H1 (cell line): ENCODE results near the gene ZNF831. TPM values are rescaled to one million over a fixed set of nuclear protein-coding genes. Genes with fewer than 3 reads are reported as not detected.

Experiments
- CTCF ChIA-PET: fragments of 300-600 bp; sonication (Branson Sonifier 250); formaldehyde crosslinking; loops from one replicate; lab custom pipeline; 2021; ENCODE audit not compliant: partially characterized antibody; lab: Charles Lee
- POLR2A ChIA-PET: fragments of 300-600 bp; sonication (Branson Sonifier 250); formaldehyde crosslinking; loops from one replicate; lab custom pipeline; 2021; ENCODE audit warnings: inconsistent platforms; ENCODE audit not compliant: partially characterized antibody; lab: Charles Lee
- DNase-seq, 2 experiments: peaks; one replicate each; pipeline versions ENCODE4 v3.0.0 to v3.0.0-alpha.2; 2010 to 2022; ENCODE audit warnings: low spot score in 2 of 2, low read depth in 1 of 2, mixed read lengths in 1 of 2
- FAIRE-seq: peaks from 2 replicates; lab custom pipeline; 2011; peaks lifted over from hg19 to GRCh38; lab: Jason Lieb, UNC
- H2AFZ ChIP-seq: 2 replicates; pipeline ENCODE4 v1.8.1; 2012; ENCODE audit warnings: low read length, inconsistent platforms
- H2AK5ac ChIP-seq: 2 replicates; pipeline ENCODE4 v1.6.1; 2013; ENCODE audit warnings: low read depth, low read length
- H2BK120ac ChIP-seq: replicated peaks from 2 replicates; pipeline ENCODE3; 2013; ENCODE audit warnings: low read depth, low read length, inconsistent platforms
- H2BK12ac ChIP-seq: 2 replicates; pipeline ENCODE4 v1.6.1; 2013; ENCODE audit warnings: low read depth, low read length
- H2BK15ac ChIP-seq: 2 replicates; pipeline ENCODE4 v1.6.1; 2013; ENCODE audit warnings: low read length
- H2BK20ac ChIP-seq: 2 replicates; pipeline ENCODE4 v1.6.1; 2013; ENCODE audit warnings: low read length
- H2BK5ac ChIP-seq: 2 replicates; pipeline ENCODE4 v1.6.1; 2013; ENCODE audit warnings: low read depth, low read length
- H3K14ac ChIP-seq: 2 replicates; pipeline ENCODE4 v1.6.1; 2013; ENCODE audit warnings: inconsistent platforms; ENCODE audit not compliant: insufficient read length
- H3K18ac ChIP-seq: 2 replicates; pipeline ENCODE4 v1.6.1; 2013; ENCODE audit warnings: low read length; ENCODE audit errors: extremely low read depth
- H3K23ac ChIP-seq: 2 replicates; pipeline ENCODE4 v1.6.1; 2013; ENCODE audit warnings: inconsistent platforms; ENCODE audit not compliant: insufficient read length
- H3K23me2 ChIP-seq: 2 replicates; pipeline ENCODE4 v1.6.1; 2013; ENCODE audit warnings: low read depth, low read length
- H3K27ac ChIP-seq: 2 replicates; pipeline ENCODE4 v1.6.1; 2011; ENCODE audit warnings: low read depth, low read length, inconsistent platforms
- H3K27me3 ChIP-seq, 4 experiments: replicated peaks in 1 of 4; 1 replicate in 1 of 4; 2 replicates in 3 of 4; pipeline versions ENCODE4 v1.6.1 to v1.8.1; 2011 to 2013; ENCODE audit warnings: low read length in 3 of 4, mild to moderate bottlenecking in 3 of 4, inconsistent platforms in 2 of 4, mixed read lengths in 2 of 4, moderate library complexity in 1 of 4; ENCODE audit not compliant: control insufficient read depth in 3 of 4, insufficient read depth in 3 of 4; ENCODE audit errors: extremely low read depth in 1 of 4
- H3K36me3 ChIP-seq, 4 experiments: 2 replicates each; pipeline versions ENCODE4 v1.6.1 to v1.8.1; 2011 to 2013; ENCODE audit warnings: mild to moderate bottlenecking in 4 of 4, low read length in 3 of 4, moderate library complexity in 2 of 4, control low read depth in 1 of 4, inconsistent platforms in 1 of 4; ENCODE audit not compliant: insufficient read depth in 4 of 4, control insufficient read depth in 2 of 4
- H3K4ac ChIP-seq: replicated peaks from 2 replicates; pipeline ENCODE3; 2013; ENCODE audit warnings: low read length, low read depth, mixed read lengths, inconsistent platforms; ENCODE audit not compliant: insufficient read length
- H3K4me1 ChIP-seq, 4 experiments: replicated peaks in 1 of 4; 1 replicate in 1 of 4; 2 replicates in 3 of 4; pipeline versions ENCODE4 v1.6.1 to v1.8.1; 2011 to 2013; ENCODE audit warnings: low read length in 3 of 4, inconsistent platforms in 2 of 4, mixed read lengths in 1 of 4; ENCODE audit not compliant: insufficient read depth in 4 of 4, control insufficient read depth in 3 of 4
- H3K4me2 ChIP-seq, 2 experiments: 2 replicates each; pipeline versions ENCODE4 v1.6.1 to v1.8.1; 2011 to 2013; ENCODE audit warnings: low read depth in 2 of 2, low read length in 2 of 2, control low read depth in 1 of 2, inconsistent platforms in 1 of 2, mild to moderate bottlenecking in 1 of 2; ENCODE audit not compliant: insufficient read depth in 1 of 2
- H3K4me3 ChIP-seq, 4 experiments: fragments of 200-600, 300-600 bp in 1 of 4; sonication (generic), shearing (Covaris generic), sonication (Bioruptor Twin) in 1 of 4; 2 replicates each; pipeline versions ENCODE4 v1.5.1 to v1.8.1; 2011 to 2016; ENCODE audit warnings: low read length in 4 of 4, low read depth in 3 of 4, control low read depth in 2 of 4, inconsistent platforms in 2 of 4, mild to moderate bottlenecking in 2 of 4, mixed read lengths in 1 of 4, moderate library complexity in 1 of 4; ENCODE audit not compliant: insufficient read depth in 2 of 4; ENCODE audit errors: extremely low read depth in 1 of 4
- H3K56ac ChIP-seq: replicated peaks from 2 replicates; pipeline ENCODE3; 2013; ENCODE audit warnings: low read depth, mild to moderate bottlenecking, mixed read lengths, low read length, inconsistent platforms; ENCODE audit not compliant: insufficient read length
- H3K79me1 ChIP-seq: 2 replicates; pipeline ENCODE4 v1.6.1; 2013; ENCODE audit warnings: low read depth, low read length, control low read depth
- H3K79me2 ChIP-seq, 2 experiments: 2 replicates each; pipeline versions ENCODE4 v1.6.1 to v1.8.1; 2012 to 2013; ENCODE audit warnings: low read length in 2 of 2, mild to moderate bottlenecking in 2 of 2, inconsistent platforms in 1 of 2; ENCODE audit not compliant: insufficient read depth in 2 of 2, control insufficient read depth in 1 of 2
- H3K9ac ChIP-seq, 4 experiments: replicated peaks in 1 of 4; 1 replicate in 1 of 4; 2 replicates in 3 of 4; pipeline versions ENCODE4 v1.6.1 to v1.8.1; 2011 to 2013; ENCODE audit warnings: low read depth in 3 of 4, low read length in 3 of 4, control low read depth in 2 of 4, mild to moderate bottlenecking in 2 of 4, moderate library complexity in 2 of 4, inconsistent platforms in 1 of 4; ENCODE audit errors: extremely low read depth in 1 of 4
- H3K9me3 ChIP-seq, 2 experiments: 2 replicates each; pipeline versions ENCODE4 v1.6.1 to v1.8.1; 2012 to 2013; ENCODE audit warnings: mild to moderate bottlenecking in 2 of 2, moderate library complexity in 2 of 2, control low read depth in 1 of 2, inconsistent platforms in 1 of 2, low read depth in 1 of 2, low read length in 1 of 2, mixed read lengths in 1 of 2; ENCODE audit not compliant: insufficient read depth in 2 of 2
- H4K20me1 ChIP-seq, 2 experiments: replicated peaks in 1 of 2; 2 replicates each; pipeline versions ENCODE3 to v1.8.1; 2011 to 2013; ENCODE audit warnings: inconsistent platforms in 2 of 2, low read length in 2 of 2, mild to moderate bottlenecking in 1 of 2; ENCODE audit not compliant: insufficient read depth in 2 of 2, control insufficient read depth in 1 of 2
- H4K5ac ChIP-seq: 2 replicates; pipeline ENCODE4 v1.6.1; 2013; ENCODE audit warnings: low read length, low read depth, mixed read lengths, inconsistent platforms; ENCODE audit not compliant: insufficient read length
- H4K8ac ChIP-seq: 2 replicates; pipeline ENCODE4 v1.8.0; 2013; ENCODE audit warnings: mild to moderate bottlenecking, moderate library complexity, low read length, inconsistent platforms; ENCODE audit not compliant: insufficient read depth; ENCODE audit errors: extremely low read depth
- H4K91ac ChIP-seq: replicated peaks from 2 replicates; pipeline ENCODE3; 2013; ENCODE audit warnings: low read length, mixed read lengths, inconsistent platforms; ENCODE audit not compliant: insufficient read length
- BRCA1 ChIP-seq: IDR thresholded peaks from 2 replicates; pipeline ENCODE4 v1.6.1; 2012; ENCODE audit warnings: low read depth, low read length, improper control_type of control experiment
- CTBP2 ChIP-seq: IDR thresholded peaks from 2 replicates; pipeline ENCODE4 v1.7.0; 2011; ENCODE audit warnings: borderline replicate concordance, mild to moderate bottlenecking, moderate library complexity, mixed read lengths, low read length; ENCODE audit not compliant: insufficient read depth, insufficient read length
- FOSL1 ChIP-seq: IDR thresholded peaks from 2 replicates; pipeline ENCODE4 v1.6.1; 2011; ENCODE audit warnings: mild to moderate bottlenecking, low read depth, low read length, moderate library complexity; ENCODE audit not compliant: insufficient read depth
- JUN ChIP-seq: IDR thresholded peaks from 2 replicates; pipeline ENCODE4 v1.6.1; 2011; ENCODE audit warnings: low read depth, mild to moderate bottlenecking, improper control_type of control experiment, low read length
- MAFK ChIP-seq: IDR thresholded peaks from 2 replicates; pipeline ENCODE4 v1.6.1; 2012; ENCODE audit warnings: low read depth, mild to moderate bottlenecking, improper control_type of control experiment, low read length
- PHF8 ChIP-seq: fragments of 200-600 bp; sonication (generic); conservative IDR thresholded peaks from 2 replicates; pipeline ENCODE4 v1.7.1; 2012; ENCODE audit warnings: low read depth, mild to moderate bottlenecking, inconsistent platforms, low read length, moderate library complexity
- POU5F1 ChIP-seq: IDR thresholded peaks from 2 replicates; pipeline ENCODE4 v1.6.1; 2011; ENCODE audit warnings: low read depth, mild to moderate bottlenecking, low read length, moderate library complexity
- RBBP5 ChIP-seq: IDR thresholded peaks from 2 replicates; pipeline ENCODE4 v1.7.1; 2012; ENCODE audit warnings: low read depth, mild to moderate bottlenecking, inconsistent platforms, low read length, moderate library complexity, borderline replicate concordance
- RNF2 ChIP-seq: fragments of 200-900, 300-1000 bp; sonication (generic); IDR thresholded peaks from 2 replicates; pipeline ENCODE4 v1.7.1; 2016; ENCODE audit warnings: borderline replicate concordance, low read depth, mild to moderate bottlenecking, antibody characterized with exemption, low read length; ENCODE audit not compliant: poor library complexity, severe bottlenecking; ENCODE audit errors: missing control alignments
- SAP30 ChIP-seq: fragments of 300-600 bp; sonication (generic); IDR thresholded peaks from 2 replicates; pipeline ENCODE4 v1.7.1; 2012; ENCODE audit warnings: low read length, moderate library complexity, mild to moderate bottlenecking, inconsistent platforms; ENCODE audit not compliant: insufficient read depth, insufficient replicate concordance
- WGBS, 2 experiments: shearing (Covaris generic) in 1 of 2; methylation state at CpG; one replicate each; pipeline versions ENCODE4 v1.1.6 to v1.1.7; 2013 to 2015; ENCODE audit warnings: low lambda C conversion rate in 2 of 2, mixed read lengths in 2 of 2, inconsistent platforms in 1 of 2, low coverage in 1 of 2, missing lambda C conversion rate in 1 of 2; ENCODE audit not compliant: insufficient replicate concordance in 2 of 2, insufficient coverage in 1 of 2, insufficient read length in 1 of 2; ENCODE audit errors: extremely low coverage in 1 of 2, missing lambda C conversion rate in 1 of 2; 5-methylcytosine and 5-hydroxymethylcytosine counted together
- polyA plus RNA-seq, 7 experiments: library from polyadenylated mRNA; depleted of rRNA in 3 of 7; stranded (reverse) in 5 of 7; unstranded in 2 of 7; fragments of >200 nt in 5 of 7; fragments of 200-250 nt in 2 of 7; gene quantifications; 1 replicate in 5 of 7; 2 replicates in 1 of 7; 4 replicates in 1 of 7; pipeline versions ENCODE4 v1.2.1 to v1.2.3, GENCODE V29; 2011 to 2013; ENCODE audit warnings: missing spikeins in 2 of 7, mixed read lengths in 2 of 7
- total RNA-seq: library from RNA; stranded (reverse); fragmentation: NEBNext Ultra II Directional; extraction: Animal tissue kit (Norgen Biotek cat#: 25700); gene quantifications from 2 replicates; pipeline ENCODE4 v1.2.1, GENCODE V29; 2021

The ZNF831 gene
- total and polyA plus RNA-seq, 2 of the 8 experiments (the other 6 are each of a cell fraction or from before 2014, with no cell fraction given), result not detected

DNA sequence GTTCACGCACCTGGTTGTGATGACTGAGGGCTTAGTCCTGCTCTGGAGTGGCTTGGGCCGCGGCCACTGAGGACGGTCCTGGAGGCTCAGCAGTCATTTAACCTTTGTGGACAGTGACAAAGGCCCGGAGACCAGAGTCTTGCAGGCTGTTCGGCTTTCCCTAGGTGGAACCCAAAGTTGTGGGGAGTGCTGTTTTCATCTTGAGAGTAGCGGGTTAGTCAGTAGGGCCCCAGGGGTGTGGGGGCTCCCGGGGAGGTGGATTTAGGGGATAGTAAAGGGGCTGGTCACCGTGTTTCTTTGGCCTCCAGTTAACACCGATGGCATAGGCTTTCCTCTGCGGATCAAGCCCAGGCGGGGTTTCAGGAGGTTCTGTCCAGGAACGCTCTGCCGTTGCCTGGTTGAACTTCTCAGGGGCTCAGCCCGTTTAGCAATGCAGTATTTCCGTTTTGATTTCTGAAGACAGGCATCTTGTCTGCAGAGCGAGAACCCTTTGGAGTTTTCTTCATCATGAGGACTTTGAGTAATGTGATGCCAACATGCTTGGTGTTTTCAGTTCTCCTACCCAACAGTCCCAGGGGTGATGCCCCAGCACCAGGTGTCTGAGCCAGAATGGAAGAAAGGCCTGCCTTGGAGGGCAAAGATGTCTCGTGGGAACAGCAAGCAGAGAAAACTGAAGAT, 31.8 kb downstream of the ZNF831 start:
- H2BK5ac ChIP-seq, result no peak overlapping the region
- H2AFZ ChIP-seq, result no peak overlapping the region
- H3K27ac ChIP-seq, result no peak overlapping the region
- no peak overlapping the region for H4K8ac ChIP-seq
- no peak overlapping the region for H2BK12ac ChIP-seq
- ChIA-PET POLR2A (no interaction called here), CTCF (interaction anchor here (0.6 to 1.4 kb wide), 5 partner anchors 12 to 752 kb away, joined by 3 to 5 read pairs (median 4); no protein-coding TSS in a partner anchor)
- H3K27me3 ChIP-seq, result no peaks in the 10 kb centered on the region
- H2AK5ac ChIP-seq, result no peak overlapping the region
- no peak overlapping the region for H2BK15ac ChIP-seq
- H3K23me2 ChIP-seq, result no peaks in the 10 kb centered on the region
- no peak overlapping the region for H3K4me3 ChIP-seq
- no peak overlapping the region for H3K4ac ChIP-seq
- no peaks in the 10 kb centered on the region for H3K79me1 ChIP-seq
- no peak overlapping the region for H3K4me2 ChIP-seq
- FAIRE-seq, result no peak
- no peak overlapping the region for H3K18ac ChIP-seq
- H4K20me1 ChIP-seq, result no peaks in the 10 kb centered on the region
- H3K4me1 ChIP-seq, result no peaks in the 10 kb centered on the region
- H3K23ac ChIP-seq, result no peak overlapping the region
- H4K91ac ChIP-seq, result no peak overlapping the region
- H2BK20ac ChIP-seq, result no peak overlapping the region
- H3K56ac ChIP-seq, result no peak overlapping the region
- H3K36me3 ChIP-seq, result no peaks in the 10 kb centered on the region
- no peaks in the 10 kb centered on the region for H3K79me2 ChIP-seq
- no peak for DNase-seq
- H3K14ac ChIP-seq, result no peak overlapping the region
- no peak overlapping the region for H3K9ac ChIP-seq
- WGBS, 2 experiments, result 90% methylated on average over 16 of the region's 18 CpGs; no CpG with 5 or more reads in 1 of the 2 experiments
- H4K5ac ChIP-seq, result no peak overlapping the region
- no peaks in the 10 kb centered on the region for H3K9me3 ChIP-seq
- H2BK120ac ChIP-seq, result no peak overlapping the region
- TF ChIP-seq SAP30 (no peak), JUN (no peak), RNF2 (no peak), POU5F1 (no peak), PHF8 (no peak), MAFK (no peak), BRCA1 (no peak), FOSL1 (no peak), CTBP2 (no peak), RBBP5 (no peak)
